ENCODE measurements around the gene FZR1.
"Not testable (repeated sequence)": the region's sequence is repeated elsewhere in the genome, so short reads cannot be mapped to it uniquely, and the experiment has no call there.

The FZR1 gene

DNA sequence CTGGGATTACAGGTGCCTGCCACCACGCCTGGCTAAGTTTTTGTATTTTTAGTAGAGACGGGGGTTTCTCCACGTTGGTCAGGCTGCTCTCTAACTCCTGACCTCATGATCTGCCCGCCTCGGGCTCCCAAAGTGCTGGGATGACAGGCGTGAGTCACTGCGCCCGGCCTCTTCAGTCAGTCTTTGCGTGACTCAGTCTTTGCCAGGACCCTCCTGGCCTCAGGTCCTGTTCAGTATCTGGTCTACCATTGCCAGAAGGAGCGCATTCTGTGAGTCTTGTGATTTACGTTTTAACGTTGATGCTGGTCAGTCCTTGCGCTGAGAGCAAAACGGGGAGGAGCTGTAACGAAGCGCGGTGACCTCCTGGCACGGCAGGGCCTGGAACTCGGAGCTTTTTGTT lies 59.0 kb downstream of the FZR1 start:
- Histone ChIP-seq H2AFZ (ENCODE audit: low read length) (no peak overlapping the region), H3K18ac (ENCODE audit: low read length) (no peak overlapping the region), H3K27me3 (ENCODE audit: control insufficient read depth in 3 of 3, insufficient read depth in 3 of 3, low read depth in 1 of 3, low read length in 3 of 3) (no peaks in the 10 kb centered on the region), H3K4ac (ENCODE audit: low read length) (no peak overlapping the region), H3K4me3 (ENCODE audit: low read length in 2 of 2) (no peak overlapping the region), H3K14ac (ENCODE audit: low read length) (no peak overlapping the region), H2BK5ac (ENCODE audit: low read length) (no peak overlapping the region), H4K8ac (ENCODE audit: low read depth, low read length) (no peak overlapping the region), H3K27ac (replicated peaks; ENCODE audit: low read length) (no peak overlapping the region), H2AK5ac (ENCODE audit: low read depth, low read length) (peak overlapping the region; percentile 47), H3K9ac (ENCODE audit: low read depth, low read length, poor library complexity) (no peak overlapping the region), H3K4me2 (ENCODE audit: insufficient read depth, low read length, poor library complexity, severe bottlenecking) (no peak overlapping the region), H2BK15ac (ENCODE audit: low read length) (no peak overlapping the region), H3K9me3 (replicated peaks in 1 of 2; ENCODE audit: control insufficient read depth in 2 of 2, insufficient read depth in 1 of 2, low read depth in 1 of 2, low read length in 2 of 2) (peaks cover 0 to 2% of the 10 kb centered on the region in 2 donors), H4K91ac (ENCODE audit: low read depth, low read length, poor library complexity) (no peak overlapping the region), H3K23ac (ENCODE audit: low read depth, low read length, poor library complexity) (no peak overlapping the region), H3K4me1 (ENCODE audit: control insufficient read depth in 2 of 2, insufficient read depth in 1 of 2, low read depth in 1 of 2, low read length in 2 of 2) (no peaks in the 10 kb centered on the region), H3K36me3 (replicated peaks in 1 of 2; ENCODE audit: control insufficient read depth in 2 of 2, insufficient read depth in 2 of 2, low read length in 2 of 2) (no peaks in the 10 kb centered on the region), H2BK120ac (ENCODE audit: low read depth, low read length) (no peak overlapping the region), H3K79me1 (ENCODE audit: low read depth, low read length) (peaks cover 3% of the 10 kb centered on the region), H2BK12ac (ENCODE audit: low read length) (no peak overlapping the region)
- no peak for DNase-seq (ENCODE audit: low spot score)
- no CpG with 5 or more reads among the region's 19 CpGs for WGBS, 2 donors (ENCODE audit: extremely low coverage in 2 of 2, insufficient read length in 2 of 2, insufficient replicate concordance in 1 of 2)

DNA sequence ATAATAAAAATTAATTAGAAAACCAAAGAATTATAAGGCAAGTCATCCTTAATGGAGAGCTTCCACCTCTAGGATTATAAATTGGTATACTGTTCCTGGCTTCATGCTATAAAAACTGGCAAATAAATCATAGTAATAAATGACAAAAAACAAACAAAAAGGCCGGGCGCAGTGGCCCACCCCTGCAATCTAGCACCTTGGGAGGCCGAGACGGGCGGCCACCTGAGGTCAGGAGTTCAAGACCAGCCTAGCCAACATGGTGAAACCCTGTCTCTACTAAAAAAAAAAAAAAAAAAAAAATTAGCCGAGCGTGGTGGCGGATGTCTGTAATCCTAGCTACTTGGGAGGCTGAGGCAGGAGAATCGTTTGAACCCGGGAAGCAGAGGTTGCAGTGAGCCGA lies 63.9 kb downstream of the FZR1 start:
- not testable (repeated sequence) for H3K4ac ChIP-seq (ENCODE audit: low read length); H2BK15ac ChIP-seq (ENCODE audit: low read length); H2BK120ac ChIP-seq (ENCODE audit: low read depth, low read length); H3K4me3 ChIP-seq (ENCODE audit: low read length in 2 of 2); H2AFZ ChIP-seq (ENCODE audit: low read length); H3K9me3 ChIP-seq (replicated peaks in 1 of 2; ENCODE audit: control insufficient read depth in 2 of 2, insufficient read depth in 1 of 2, low read depth in 1 of 2, low read length in 2 of 2); H2BK5ac ChIP-seq (ENCODE audit: low read length); H4K8ac ChIP-seq (ENCODE audit: low read depth, low read length); H3K27ac ChIP-seq (replicated peaks; ENCODE audit: low read length); H4K91ac ChIP-seq (ENCODE audit: low read depth, low read length, poor library complexity); H2AK5ac ChIP-seq (ENCODE audit: low read depth, low read length); H3K9ac ChIP-seq (ENCODE audit: low read depth, low read length, poor library complexity); H3K14ac ChIP-seq (ENCODE audit: low read length); H3K23ac ChIP-seq (ENCODE audit: low read depth, low read length, poor library complexity); H3K27me3 ChIP-seq (ENCODE audit: control insufficient read depth in 3 of 3, insufficient read depth in 3 of 3, low read depth in 1 of 3, low read length in 3 of 3); H3K4me2 ChIP-seq (ENCODE audit: insufficient read depth, low read length, poor library complexity, severe bottlenecking); H3K4me1 ChIP-seq (ENCODE audit: control insufficient read depth in 2 of 2, insufficient read depth in 1 of 2, low read depth in 1 of 2, low read length in 2 of 2); H3K36me3 ChIP-seq (replicated peaks in 1 of 2; ENCODE audit: control insufficient read depth in 2 of 2, insufficient read depth in 2 of 2, low read length in 2 of 2); H2BK12ac ChIP-seq (ENCODE audit: low read length); H3K18ac ChIP-seq (ENCODE audit: low read length); DNase-seq (ENCODE audit: low spot score); H3K79me1 ChIP-seq (ENCODE audit: low read depth, low read length)
- WGBS, 2 donors (ENCODE audit: extremely low coverage in 2 of 2, insufficient read length in 2 of 2, insufficient replicate concordance in 1 of 2) = no CpG with 5 or more reads among the region's 11 CpGs

DNA sequence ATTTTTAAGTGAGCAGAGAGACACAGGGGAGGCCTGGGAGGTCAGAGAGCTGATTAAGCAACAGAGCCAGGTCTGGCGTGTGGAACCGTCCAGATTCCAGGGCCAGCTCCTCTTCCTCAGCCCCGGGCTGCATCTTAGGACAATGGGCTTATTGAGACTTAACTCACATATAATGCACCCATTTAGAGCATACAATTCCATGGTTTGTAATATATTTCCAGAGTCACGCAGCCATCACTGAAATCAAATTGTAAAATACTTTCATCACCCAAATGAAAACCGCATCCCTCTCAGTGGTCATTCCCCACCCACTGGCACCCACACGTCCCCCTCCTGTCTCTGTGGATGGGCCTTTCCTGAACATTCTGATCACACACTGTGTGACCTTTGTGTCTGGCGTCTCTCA lies 64.5 kb downstream of the FZR1 start:
- Histone ChIP-seq H3K36me3 (replicated peaks in 1 of 2; ENCODE audit: control insufficient read depth in 2 of 2, insufficient read depth in 2 of 2, low read length in 2 of 2) (peaks cover 9% of the 10 kb centered on the region in 2 donors), H3K27ac (replicated peaks; ENCODE audit: low read length) (no peak overlapping the region), H3K18ac (ENCODE audit: low read length) (no peak overlapping the region), H3K14ac (ENCODE audit: low read length) (no peak overlapping the region), H3K4me2 (ENCODE audit: insufficient read depth, low read length, poor library complexity, severe bottlenecking) (no peak overlapping the region), H3K4me1 (ENCODE audit: control insufficient read depth in 2 of 2, insufficient read depth in 1 of 2, low read depth in 1 of 2, low read length in 2 of 2) (peaks cover 5 to 8% of the 10 kb centered on the region in 2 donors), H3K9ac (ENCODE audit: low read depth, low read length, poor library complexity) (no peak overlapping the region), H3K4me3 (ENCODE audit: low read length in 2 of 2) (no peak overlapping the region), H3K4ac (ENCODE audit: low read length) (no peak overlapping the region), H4K91ac (ENCODE audit: low read depth, low read length, poor library complexity) (no peak overlapping the region), H3K27me3 (ENCODE audit: control insufficient read depth in 3 of 3, insufficient read depth in 3 of 3, low read depth in 1 of 3, low read length in 3 of 3) (no peaks in the 10 kb centered on the region), H3K9me3 (replicated peaks in 1 of 2; ENCODE audit: control insufficient read depth in 2 of 2, insufficient read depth in 1 of 2, low read depth in 1 of 2, low read length in 2 of 2) (no peaks in the 10 kb centered on the region), H2AFZ (ENCODE audit: low read length) (no peak overlapping the region), H2BK120ac (ENCODE audit: low read depth, low read length) (no peak overlapping the region), H4K8ac (ENCODE audit: low read depth, low read length) (no peak overlapping the region), H2BK5ac (ENCODE audit: low read length) (no peak overlapping the region), H3K23ac (ENCODE audit: low read depth, low read length, poor library complexity) (no peak overlapping the region), H2AK5ac (ENCODE audit: low read depth, low read length) (peak overlapping the region; percentile 68), H2BK15ac (ENCODE audit: low read length) (no peak overlapping the region), H2BK12ac (ENCODE audit: low read length) (no peak overlapping the region), H3K79me1 (ENCODE audit: low read depth, low read length) (peaks cover 3% of the 10 kb centered on the region)
- no peak for DNase-seq (ENCODE audit: low spot score)
- WGBS, 2 donors (ENCODE audit: extremely low coverage in 2 of 2, insufficient read length in 2 of 2, insufficient replicate concordance in 1 of 2) = no CpG with 5 or more reads among the region's 7 CpGs

DNA sequence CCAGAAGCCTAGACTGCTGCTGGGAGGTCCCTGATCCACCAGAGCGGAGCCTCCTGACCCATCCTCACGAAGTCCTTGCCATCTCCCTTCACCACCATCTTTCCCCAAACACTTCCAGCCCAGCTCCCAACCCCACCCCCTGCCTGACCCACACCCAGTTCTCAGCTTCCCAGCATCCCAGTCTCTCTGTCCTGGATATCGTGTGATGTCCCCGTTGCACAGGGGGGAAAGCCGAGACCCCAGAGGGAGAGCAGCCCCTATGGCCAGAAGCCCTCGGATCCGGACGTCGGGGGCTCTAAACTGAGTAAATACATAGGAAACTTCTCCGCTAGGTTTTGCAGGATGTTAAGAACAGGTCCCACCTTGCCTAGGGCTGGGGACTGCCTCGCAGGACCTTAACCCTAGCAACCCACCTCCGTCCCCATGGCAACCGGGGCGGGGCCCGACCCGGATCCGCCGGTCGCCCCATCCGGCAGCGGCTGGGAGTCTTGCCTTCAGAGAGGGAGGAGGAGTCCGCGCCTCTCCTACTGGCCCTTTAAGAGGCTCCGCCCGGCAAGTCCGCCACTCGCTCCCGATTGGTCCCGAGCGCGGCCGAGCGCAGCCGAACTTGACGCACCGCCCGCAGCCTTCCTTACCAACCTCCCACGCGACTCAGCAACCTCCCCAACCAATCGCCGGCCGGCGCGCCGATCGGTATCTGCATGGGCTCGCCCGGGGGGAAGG lies 66.2 kb downstream of the FZR1 start:
- H2BK5ac ChIP-seq (ENCODE audit: low read length) = no peak overlapping the region
- no peak overlapping the region for H2BK15ac ChIP-seq (ENCODE audit: low read length)
- no peak overlapping the region for H2AK5ac ChIP-seq (ENCODE audit: low read depth, low read length)
- H3K9me3 ChIP-seq (replicated peaks in 1 of 2; ENCODE audit: control insufficient read depth in 2 of 2, insufficient read depth in 1 of 2, low read depth in 1 of 2, low read length in 2 of 2) = no peaks in the 10 kb centered on the region
- peak overlapping the region; percentile 42 for H3K27ac ChIP-seq (replicated peaks; ENCODE audit: low read length)
- no peak overlapping the region for H3K9ac ChIP-seq (ENCODE audit: low read depth, low read length, poor library complexity)
- H3K23ac ChIP-seq (ENCODE audit: low read depth, low read length, poor library complexity) = no peak overlapping the region
- no peak overlapping the region for H2BK12ac ChIP-seq (ENCODE audit: low read length)
- no peak overlapping the region for H3K4ac ChIP-seq (ENCODE audit: low read length)
- H3K27me3 ChIP-seq (ENCODE audit: control insufficient read depth in 3 of 3, insufficient read depth in 3 of 3, low read depth in 1 of 3, low read length in 3 of 3) = peaks cover 0 to 9% (median 0%) of the 10 kb centered on the region in 3 experiments
- no peak overlapping the region for H2BK120ac ChIP-seq (ENCODE audit: low read depth, low read length)
- peak overlapping the region; percentile 58 for H3K4me2 ChIP-seq (ENCODE audit: insufficient read depth, low read length, poor library complexity, severe bottlenecking)
- peaks cover 9 to 19% of the 10 kb centered on the region in 2 donors for H3K36me3 ChIP-seq (replicated peaks in 1 of 2; ENCODE audit: control insufficient read depth in 2 of 2, insufficient read depth in 2 of 2, low read length in 2 of 2)
- H3K79me1 ChIP-seq (ENCODE audit: low read depth, low read length) = peaks cover 3% of the 10 kb centered on the region
- no peak overlapping the region for H4K91ac ChIP-seq (ENCODE audit: low read depth, low read length, poor library complexity)
- peak overlapping the region; percentile 20 for H3K18ac ChIP-seq (ENCODE audit: low read length)
- H2AFZ ChIP-seq (ENCODE audit: low read length) = peak overlapping the region; percentile 96
- H3K14ac ChIP-seq (ENCODE audit: low read length) = no peak overlapping the region
- H3K4me3 ChIP-seq (ENCODE audit: low read length in 2 of 2) = peak overlapping the region; percentile 70 to 94
- no CpG with 5 or more reads among the region's 48 CpGs for WGBS, 2 donors (ENCODE audit: extremely low coverage in 2 of 2, insufficient read length in 2 of 2, insufficient replicate concordance in 1 of 2)
- DNase-seq (ENCODE audit: low spot score) = peak; percentile 100
- H4K8ac ChIP-seq (ENCODE audit: low read depth, low read length) = no peak overlapping the region
- peaks cover 5 to 17% of the 10 kb centered on the region in 2 donors for H3K4me1 ChIP-seq (ENCODE audit: control insufficient read depth in 2 of 2, insufficient read depth in 1 of 2, low read depth in 1 of 2, low read length in 2 of 2)
